Ascending aorta (tissue), 2 donors: ENCODE data around the gene TMEM220. TPM values are rescaled to one million over a fixed set of nuclear protein-coding genes. Genes with fewer than 3 reads are reported as not detected.

Source experiments
- DNase-seq, 2 donors: peaks; one replicate each; pipeline ENCODE4 v3.0.0-alpha.2; 2019; ENCODE audit warnings: low spot score in 2 of 2
- H3K27ac ChIP-seq, 2 donors: fragments of 200-600 bp; sonication (generic); one replicate each; pipeline ENCODE4 v1.5.1; 2016 to 2017; ENCODE audit warnings: mild to moderate bottlenecking in 1 of 2
- H3K27me3 ChIP-seq: fragments of 200-600 bp; sonication (generic); one replicate; pipeline ENCODE4 v1.5.1; 2017
- H3K36me3 ChIP-seq, 2 donors: fragments of 200-600 bp; sonication (generic); one replicate each; pipeline ENCODE4 v1.5.1; 2016
- H3K4me1 ChIP-seq, 2 donors: fragments of 200-600 bp; sonication (generic); one replicate each; pipeline ENCODE4 v1.5.1; 2016 to 2017; ENCODE audit warnings: mild to moderate bottlenecking in 1 of 2
- H3K4me3 ChIP-seq, 2 donors: fragments of 200-600 bp; sonication (generic); one replicate each; pipeline ENCODE4 v1.5.1; 2016 to 2017; ENCODE audit warnings: mild to moderate bottlenecking in 1 of 2
- H3K9me3 ChIP-seq, 2 donors: fragments of 200-600 bp; sonication (generic); one replicate each; pipeline ENCODE4 v1.5.1; 2016
- CTCF ChIP-seq, 3 experiments: fragments of 200-600 bp in 2 of 3; fragments of 450-650 bp in 1 of 3; sonication (generic) in 2 of 3; IDR thresholded peaks; one replicate each; pipeline ENCODE4 v1.5.1; 2016 to 2019; ENCODE audit warnings: antibody characterized with exemption in 3 of 3, mild to moderate bottlenecking in 1 of 3, moderate library complexity in 1 of 3
- intact Hi-C: fragments of 100-400 bp; cut with DNase I; formaldehyde crosslinking; loops from one replicate; pipeline ENCODE4 v1.15.1; 2023
- total RNA-seq: library from RNA; depleted of rRNA; stranded (reverse); fragments of >200 nt; gene quantifications from one replicate; pipeline ENCODE4 v1.1.0, GENCODE V29; 2016

The TMEM220 gene
- total RNA-seq, 1 donor from 2014 or later: 0.53 TPM

DNA sequence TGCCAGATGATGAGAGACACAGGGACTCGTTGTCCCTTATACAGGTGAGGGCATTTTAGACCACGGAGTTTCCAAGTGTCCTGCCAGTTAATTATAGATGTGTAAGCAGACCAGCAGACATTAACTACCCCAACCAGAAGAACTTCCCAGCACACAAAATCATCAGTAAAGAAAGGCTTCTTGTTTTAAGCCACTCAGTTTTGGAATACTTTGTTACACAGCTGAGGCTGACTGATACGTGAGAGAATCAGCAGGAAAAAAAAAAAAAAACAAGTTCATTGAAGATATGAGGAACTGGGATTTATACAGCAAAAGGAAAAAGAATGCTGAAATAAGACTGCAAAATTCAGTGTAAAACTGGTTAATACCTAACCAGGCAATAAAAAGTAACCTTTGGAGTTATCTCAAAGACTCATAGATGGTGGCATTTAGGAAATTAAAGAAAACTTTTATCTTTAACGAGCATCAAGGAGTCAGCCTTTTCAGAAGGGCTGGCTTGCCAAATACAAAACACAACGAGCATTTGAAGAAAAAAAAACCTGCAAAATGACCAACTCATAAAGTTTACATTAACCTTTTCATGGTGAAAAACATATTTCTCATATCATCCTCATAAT lies 46.0 kb upstream of the TMEM220 start:
- intact Hi-C loops: no loop called here
- no peak for DNase-seq
- no peaks in the 10 kb centered on the region for H3K36me3 ChIP-seq

GRCh38 chr17:10775058-10775457 lies 45.2 kb upstream of the TMEM220 start:
- no peaks in the 10 kb centered on the region for H3K36me3 ChIP-seq
- DNase-seq: no peak

More for the DNA sequence above, 46.0 kb upstream of the TMEM220 start:
- no peaks in the 10 kb centered on the region for H3K4me1 ChIP-seq
- no peak overlapping the region for H3K4me3 ChIP-seq
- TF ChIP-seq CTCF (IDR thresholded peaks at IDR 0.05): no peak
- H3K9me3 ChIP-seq: peaks cover 0 to 7% of the 10 kb centered on the region in 2 donors
- no peaks in the 10 kb centered on the region for H3K27me3 ChIP-seq
- no peak overlapping the region for H3K27ac ChIP-seq

GRCh38 chr17:10773391-10773790 lies 43.6 kb upstream of the TMEM220 start:
- intact Hi-C loops: no loop called here
- H3K27me3 ChIP-seq: no peaks in the 10 kb centered on the region
- no peak for TF ChIP-seq CTCF (IDR thresholded peaks at IDR 0.05)
- H3K9me3 ChIP-seq: peaks cover 0 to 7% of the 10 kb centered on the region in 2 donors
- H3K36me3 ChIP-seq: peaks cover 0 to 4% of the 10 kb centered on the region in 2 donors
- H3K4me3 ChIP-seq: no peak overlapping the region
- no peaks in the 10 kb centered on the region for H3K4me1 ChIP-seq
- DNase-seq: no peak
- H3K27ac ChIP-seq: no peak overlapping the region

More at GRCh38 chr17:10775058-10775457, 45.2 kb upstream of the TMEM220 start:
- no peak overlapping the region for H3K27ac ChIP-seq
- H3K27me3 ChIP-seq: no peaks in the 10 kb centered on the region
- intact Hi-C loops: no loop called here
- no peaks in the 10 kb centered on the region for H3K4me1 ChIP-seq
- no peak overlapping the region for H3K4me3 ChIP-seq
- H3K9me3 ChIP-seq: peaks cover 0 to 7% of the 10 kb centered on the region in 2 donors
- TF ChIP-seq CTCF (IDR thresholded peaks at IDR 0.05): no peak

DNA sequence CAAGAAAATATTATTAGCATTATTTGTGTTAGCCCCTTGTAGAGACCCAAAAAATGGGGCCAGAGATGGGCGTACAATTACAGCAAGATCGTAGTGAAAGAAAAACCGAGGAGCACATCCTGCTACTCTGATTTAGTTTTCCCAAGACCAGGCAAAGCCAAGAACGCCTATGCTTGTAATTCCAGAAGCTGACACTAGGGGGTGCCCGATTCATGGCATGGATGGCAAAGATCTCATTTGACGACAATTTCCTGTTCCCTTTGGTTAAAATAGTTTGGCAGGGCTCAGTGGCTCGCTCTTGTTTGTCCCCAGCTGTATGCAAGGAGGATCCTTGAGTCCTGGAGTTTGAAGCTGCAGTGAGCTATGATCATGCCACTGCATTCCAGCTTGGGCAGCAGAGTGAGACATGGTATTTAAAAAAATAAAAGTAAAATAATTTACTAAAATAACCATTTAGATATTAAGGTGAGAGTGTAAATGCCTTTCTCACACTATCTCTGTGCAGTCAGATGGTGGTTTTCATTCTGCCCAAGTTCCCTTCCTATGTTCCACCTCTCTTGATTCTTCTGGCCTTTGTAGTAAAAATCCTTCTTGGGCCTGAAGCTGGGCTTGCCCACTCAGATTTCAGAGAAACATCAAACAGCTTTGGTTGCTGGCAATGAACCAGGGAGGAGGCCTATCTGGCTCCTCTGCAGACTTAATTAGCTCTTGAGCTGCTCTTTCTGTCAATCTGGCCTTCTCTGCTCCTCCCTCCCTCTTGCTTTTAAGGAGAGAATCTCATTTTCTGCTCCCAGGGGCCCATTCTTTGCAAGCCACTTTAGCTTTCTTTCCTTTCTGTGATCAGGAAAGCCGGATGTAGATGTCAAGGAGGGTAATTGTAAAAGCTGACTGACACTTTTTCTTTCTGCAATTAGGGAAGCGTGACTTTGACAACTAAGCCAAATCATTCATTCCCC lies 42.9 kb upstream of the TMEM220 start:
- intact Hi-C loops: no loop called here
- peak in 2 of 3 experiments; percentile 35 to 36 for TF ChIP-seq CTCF (IDR thresholded peaks at IDR 0.05)
- Histone ChIP-seq H3K27me3 (no peaks in the 10 kb centered on the region), H3K36me3 (peaks cover 0 to 5% of the 10 kb centered on the region in 2 donors), H3K9me3 (peaks cover 0 to 7% of the 10 kb centered on the region in 2 donors), H3K4me1 (no peaks in the 10 kb centered on the region), H3K27ac (no peak overlapping the region), H3K4me3 (no peak overlapping the region)
- no peak for DNase-seq

- no peak for DNase-seq
- Histone ChIP-seq H3K27ac (no peak overlapping the region), H3K4me1 (no peaks in the 10 kb centered on the region), H3K9me3 (peaks cover 0 to 7% of the 10 kb centered on the region in 2 donors), H3K4me3 (no peak overlapping the region), H3K27me3 (no peaks in the 10 kb centered on the region), H3K36me3 (peaks cover 0 to 5% of the 10 kb centered on the region in 2 donors)
- intact Hi-C loops: no loop called here
- TF ChIP-seq CTCF (IDR thresholded peaks at IDR 0.05): no peak
Observed at GRCh38 chr17:10771148-10771547, 41.3 kb upstream of the TMEM220 start.
